Activated CD8-positive, alpha-beta memory T cell treated with anti-CD3 and anti-CD28 coated beads for 1 hour (primary cell): Measurements from ENCODE around the gene PPP4R4.
"Not testable (repeated sequence)": the region's sequence is repeated elsewhere in the genome, so short reads cannot be mapped to it uniquely, and the experiment has no call there.

Experiments used
- DNase-seq, 2 donors: peaks; one replicate each; pipeline ENCODE4 v3.0.0-alpha.2; 2020; ENCODE audit warnings: low read depth in 1 of 2; ENCODE audit errors: extremely low read depth in 1 of 2

PPP4R4 gene

GRCh38 chr14:94177806-94178205 is 3.7 kb downstream of the PPP4R4 start:
- no peak for DNase-seq

- no peak for DNase-seq
Observed at GRCh38 chr14:94179244-94179643, 5.1 kb downstream of the PPP4R4 start.

DNA sequence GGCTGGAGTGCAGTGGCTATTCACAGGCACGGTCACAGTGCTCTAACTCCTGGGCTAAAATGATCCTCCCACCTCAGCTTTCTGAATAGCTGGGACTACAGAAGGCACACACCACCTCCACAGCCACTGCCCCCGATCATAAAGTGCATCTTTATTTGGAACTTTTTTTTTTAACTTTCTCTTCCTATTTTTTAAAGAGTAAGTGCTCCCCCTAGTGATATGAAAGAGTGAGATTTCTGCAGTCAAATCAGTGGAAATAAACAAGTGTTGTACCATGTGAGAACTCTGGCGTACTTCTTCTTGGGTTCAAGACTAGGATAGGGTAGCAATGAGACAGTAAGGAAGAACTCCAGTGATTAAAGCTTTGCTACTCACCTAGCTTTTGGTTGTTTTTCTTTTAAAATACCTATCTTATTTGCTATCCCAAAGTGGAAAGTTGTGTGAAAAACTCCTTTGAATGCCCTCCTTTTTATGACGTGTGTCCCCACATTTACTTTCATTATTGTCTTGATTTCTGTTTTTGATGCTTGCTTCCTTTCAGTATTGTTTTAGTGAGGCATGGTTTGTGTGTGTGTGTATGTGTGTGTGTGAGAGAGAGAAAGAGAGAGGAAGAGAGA is 6.6 kb downstream of the PPP4R4 start:
- no peak for DNase-seq

DNA sequence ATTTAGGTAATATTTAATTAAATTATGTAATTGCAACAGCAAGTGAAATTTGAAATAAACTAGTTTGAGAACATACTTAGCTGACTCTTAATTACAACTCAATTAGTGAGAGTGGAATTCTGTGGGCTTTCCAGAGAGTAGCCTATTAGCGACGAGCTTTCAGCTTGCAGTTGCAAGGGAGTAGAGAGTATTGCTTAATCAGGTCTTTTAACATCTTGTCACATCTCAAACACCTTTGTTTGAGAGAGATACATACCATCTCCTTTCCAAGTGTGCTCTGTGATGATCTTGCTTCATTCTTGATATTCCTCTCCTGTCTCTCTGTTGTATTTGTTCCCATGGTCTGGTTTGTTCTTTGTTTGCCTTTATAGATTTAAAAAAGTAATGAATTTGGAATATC is 7.7 kb downstream of the PPP4R4 start:
- DNase-seq = no peak

- no peak for DNase-seq
Observed at GRCh38 chr14:94192536-94192935, 18.4 kb downstream of the PPP4R4 start.

DNA sequence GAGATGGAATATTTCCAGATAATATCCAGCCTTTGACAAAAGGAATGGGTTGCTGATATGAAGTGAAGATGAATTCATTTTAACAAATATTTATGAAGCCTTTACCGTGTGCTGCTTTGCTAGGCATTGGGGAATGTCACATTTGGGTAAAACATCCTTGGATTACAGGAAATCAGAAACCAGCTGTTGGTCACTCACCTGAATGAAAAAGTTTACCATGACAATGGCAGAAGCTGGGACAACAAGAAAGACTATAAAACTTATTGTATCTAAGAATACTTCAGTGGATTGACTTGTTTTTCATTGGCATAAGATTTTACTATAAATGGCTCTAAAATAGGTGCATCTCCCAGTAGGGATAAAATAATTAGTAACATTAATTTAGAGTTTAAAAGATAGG is 19.7 kb downstream of the PPP4R4 start:
- no peak for DNase-seq

GRCh38 chr14:94196057-94196456 is 21.9 kb downstream of the PPP4R4 start:
- DNase-seq = no peak

- DNase-seq = no peak
Observed at GRCh38 chr14:94203473-94204210, 29.5 kb downstream of the PPP4R4 start.

DNA sequence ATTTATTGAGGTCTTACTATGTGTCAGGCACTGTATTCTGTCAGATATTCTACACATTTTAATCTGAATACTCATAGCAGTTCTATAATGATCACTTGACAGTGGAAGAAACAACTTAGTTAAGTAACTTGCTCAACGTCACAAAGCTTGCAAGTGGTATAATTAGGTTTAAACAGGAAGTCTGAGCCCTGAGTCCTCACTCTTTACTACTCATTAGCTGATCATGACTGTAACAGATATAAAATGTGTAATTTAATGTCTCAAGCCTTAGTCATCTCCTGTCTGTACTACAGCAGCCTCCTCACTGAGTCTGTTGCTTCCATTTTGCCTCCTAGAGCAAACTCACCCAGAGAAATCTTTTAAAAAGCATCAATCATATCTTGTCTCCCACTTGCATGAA is 38.9 kb downstream of the PPP4R4 start:
- no peak for DNase-seq

GRCh38 chr14:94213741-94214140 is 39.6 kb downstream of the PPP4R4 start:
- DNase-seq = no peak

DNA sequence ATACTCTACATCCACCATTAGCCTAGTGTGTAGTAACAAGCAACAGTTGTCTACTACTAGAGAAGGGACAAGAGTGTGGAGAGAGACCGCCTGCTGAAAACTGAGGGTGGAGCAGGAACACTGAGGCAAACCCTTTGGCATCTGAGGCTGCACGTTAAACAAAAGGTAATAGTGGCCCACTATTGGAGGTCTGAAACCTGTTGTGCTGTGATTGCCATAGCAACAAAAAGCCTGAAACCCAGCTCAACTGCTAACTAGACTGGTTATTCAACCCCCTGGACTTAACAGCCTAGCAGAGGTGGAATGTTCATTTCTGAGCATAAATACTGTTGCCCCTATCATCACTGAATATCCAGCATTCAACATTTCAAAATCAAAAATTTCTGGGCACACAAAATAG is 43.0 kb downstream of the PPP4R4 start:
- no peak for DNase-seq

GRCh38 chr14:94218198-94218886 is 44.2 kb downstream of the PPP4R4 start:
- DNase-seq = not testable (repeated sequence)

GRCh38 chr14:94224040-94224439 is 49.9 kb downstream of the PPP4R4 start:
- DNase-seq = no peak

DNA sequence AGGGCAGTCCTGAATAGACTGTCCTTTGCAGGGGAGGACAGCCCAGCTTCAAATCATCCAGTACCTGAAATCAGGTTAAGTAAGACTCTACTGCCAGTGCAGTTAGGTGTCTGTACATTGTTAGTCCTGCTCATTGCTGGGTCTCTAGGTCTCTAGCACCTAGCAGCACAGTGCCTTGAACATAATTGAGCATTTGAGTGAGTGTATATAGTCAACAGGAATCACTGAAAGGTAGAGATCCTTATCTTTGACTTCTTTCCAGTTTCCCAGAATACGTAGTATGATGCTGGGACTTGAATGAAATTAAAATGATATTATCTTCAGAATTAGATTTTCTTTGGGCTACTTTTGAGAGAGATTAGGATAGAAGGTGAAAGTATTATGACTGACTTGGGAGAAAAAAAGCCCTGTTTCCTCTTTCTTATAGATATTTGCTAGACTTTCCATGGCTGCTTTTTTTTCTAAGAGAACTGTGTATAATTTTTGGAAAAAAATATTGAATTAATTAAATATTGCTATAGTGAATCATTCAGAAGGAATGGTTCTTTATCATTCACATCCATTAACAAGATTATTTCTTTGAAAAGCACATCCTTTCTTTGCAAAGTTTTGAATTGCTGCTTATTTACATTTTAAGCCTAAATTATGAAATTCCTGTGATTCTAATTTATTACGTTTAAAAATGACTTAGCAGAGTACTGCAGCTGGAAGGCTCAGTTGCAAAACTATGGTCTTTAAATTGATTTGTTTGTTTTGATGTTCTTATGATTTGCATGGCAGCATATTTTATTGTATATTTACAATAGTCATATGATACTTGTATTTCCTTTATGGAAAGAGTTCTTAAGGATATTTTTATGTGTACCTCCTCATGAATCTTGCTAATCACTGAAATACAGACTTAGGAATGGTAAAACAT is 51.6 kb downstream of the PPP4R4 start:
- no peak for DNase-seq

- no peak for DNase-seq
Observed at GRCh38 chr14:94227029-94227428, 52.9 kb downstream of the PPP4R4 start.

DNA sequence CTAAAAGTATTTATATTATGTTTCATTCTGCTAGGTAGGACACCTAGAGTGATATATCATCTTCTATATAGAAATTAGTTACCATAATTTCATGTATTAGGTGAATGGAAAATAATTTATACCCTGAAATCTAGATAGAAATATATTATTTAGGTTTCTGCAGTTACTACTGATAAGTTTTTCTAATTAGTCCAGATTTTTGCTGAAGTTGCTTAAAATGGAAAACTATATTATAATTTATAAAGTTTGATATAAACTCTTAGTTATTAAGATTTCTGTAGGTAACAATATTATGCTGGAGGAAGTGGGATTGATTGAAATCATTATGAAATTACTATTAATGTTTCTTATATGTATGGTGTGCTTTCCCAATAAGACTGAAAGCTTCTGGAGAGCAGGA is 62.9 kb downstream of the PPP4R4 start:
- DNase-seq = no peak

GRCh38 chr14:94237983-94238382 is 63.9 kb downstream of the PPP4R4 start:
- DNase-seq = no peak

GRCh38 chr14:94239406-94239805 is 65.3 kb downstream of the PPP4R4 start:
- DNase-seq = no peak

GRCh38 chr14:94244182-94244581 is 70.1 kb downstream of the PPP4R4 start:
- no peak for DNase-seq

DNA sequence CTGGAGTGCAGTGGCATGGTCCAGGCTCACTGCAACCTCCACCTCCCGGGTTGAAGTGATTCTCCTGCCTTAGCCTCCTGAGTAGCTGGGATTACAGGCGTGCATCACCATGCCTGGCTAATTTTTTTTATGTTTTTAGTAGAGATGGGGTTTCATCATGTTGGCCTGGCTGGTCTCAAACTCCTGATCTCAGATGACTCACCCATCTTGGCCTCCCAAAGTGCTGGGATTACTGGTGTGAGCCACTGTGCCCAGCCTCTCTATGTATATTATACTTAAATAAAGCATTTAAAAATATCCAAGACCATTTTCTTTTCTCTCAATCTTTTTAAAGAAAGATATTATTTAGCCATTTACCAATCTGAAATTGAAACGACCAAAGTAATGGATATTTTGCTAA is 90.1 kb downstream of the PPP4R4 start:
- not testable (repeated sequence) for DNase-seq

- no peak for DNase-seq
Observed at GRCh38 chr14:94267352-94267751, 93.2 kb downstream of the PPP4R4 start.
